ENCODE measurements around the gene OR1E2. TPM values are rescaled to one million over a fixed set of nuclear protein-coding genes. Genes with fewer than 3 reads are reported as not detected.

Gene OR1E2
- total RNA-seq, 1 experiment from 2014 or later = not detected

DNA sequence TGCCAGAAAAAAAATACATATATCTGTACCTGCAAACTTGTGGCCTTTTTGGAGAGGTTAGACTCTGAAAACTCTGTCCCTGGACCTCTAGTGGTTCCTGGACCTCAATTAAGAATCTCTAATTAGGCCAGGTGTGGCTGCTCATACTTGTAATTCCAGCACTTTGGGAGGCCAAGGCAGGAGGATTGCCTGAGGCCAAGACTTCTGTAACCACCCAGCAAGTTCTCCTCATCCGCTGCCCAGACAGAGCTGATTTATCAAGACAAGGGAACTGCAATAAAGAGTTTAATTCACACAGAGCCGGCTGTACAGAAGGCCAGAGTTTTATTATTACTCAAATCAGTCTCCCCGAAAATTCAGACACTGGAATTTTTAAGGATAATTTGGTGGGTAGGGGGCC, 46.3 kb upstream of the OR1E2 start:
- peaks cover 53% of the 10 kb centered on the region for H3K4me1 Mint-ChIP-seq
- no peak overlapping the region for H3K4me3 Mint-ChIP-seq
- H3K27ac Mint-ChIP-seq = no peak overlapping the region
- ATAC-seq (no peak), DNase-seq (ENCODE audit: low spot score) (no peak)
- H3K9me3 Mint-ChIP-seq = no peaks in the 10 kb centered on the region
- ChIA-PET CTCF (no interaction called here), POLR2A (no interaction called here)
- no peaks in the 10 kb centered on the region for H3K36me3 Mint-ChIP-seq
- TF ChIP-seq ZNF263 (CRISPR knock-in tag; IDR thresholded peaks at IDR 0.05; ENCODE audit: low read depth) = no peak
- no peaks in the 10 kb centered on the region for H3K27me3 Mint-ChIP-seq (ENCODE audit: low read depth)

DNA sequence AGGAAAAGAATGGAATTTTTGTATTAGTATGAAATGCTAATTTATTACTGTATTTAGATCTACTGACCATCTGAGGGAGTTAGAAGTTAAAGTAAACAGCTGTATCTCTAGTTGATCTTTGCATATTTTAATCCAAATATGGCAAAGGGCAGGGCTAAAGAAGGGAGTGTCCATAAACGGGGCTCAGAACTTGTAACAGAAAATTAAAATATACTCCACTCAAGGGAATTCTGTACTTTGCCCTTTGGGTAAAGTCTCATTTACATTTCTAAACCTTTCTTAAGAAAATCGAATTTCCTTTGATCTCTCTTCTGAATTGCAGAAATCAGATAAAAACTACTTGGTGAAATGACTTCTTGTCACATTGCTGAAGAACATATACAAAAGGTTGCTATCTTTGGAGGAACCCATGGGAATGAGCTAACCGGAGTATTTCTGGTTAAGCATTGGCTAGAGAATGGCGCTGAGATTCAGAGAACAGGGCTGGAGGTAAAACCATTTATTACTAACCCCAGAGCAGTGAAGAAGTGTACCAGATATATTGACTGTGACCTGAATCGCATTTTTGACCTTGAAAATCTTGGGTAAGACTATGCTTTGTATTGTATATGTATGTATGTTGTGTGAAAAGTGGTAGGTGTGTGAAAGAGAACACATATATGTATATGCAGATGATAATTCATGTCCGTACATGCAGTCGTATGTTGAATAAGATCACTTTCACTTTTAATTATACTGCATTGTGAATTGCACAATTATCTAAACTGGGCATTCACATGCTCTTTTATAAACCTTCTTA, 42.4 kb upstream of the OR1E2 start, which contains the start of gene ASPA:
Gene ASPA (plus strand): TSS at position 186 of the 799 bp plus-strand sequence. CDS start 163 bp downstream, at position 349.
- TF ChIP-seq, protein P1, sequence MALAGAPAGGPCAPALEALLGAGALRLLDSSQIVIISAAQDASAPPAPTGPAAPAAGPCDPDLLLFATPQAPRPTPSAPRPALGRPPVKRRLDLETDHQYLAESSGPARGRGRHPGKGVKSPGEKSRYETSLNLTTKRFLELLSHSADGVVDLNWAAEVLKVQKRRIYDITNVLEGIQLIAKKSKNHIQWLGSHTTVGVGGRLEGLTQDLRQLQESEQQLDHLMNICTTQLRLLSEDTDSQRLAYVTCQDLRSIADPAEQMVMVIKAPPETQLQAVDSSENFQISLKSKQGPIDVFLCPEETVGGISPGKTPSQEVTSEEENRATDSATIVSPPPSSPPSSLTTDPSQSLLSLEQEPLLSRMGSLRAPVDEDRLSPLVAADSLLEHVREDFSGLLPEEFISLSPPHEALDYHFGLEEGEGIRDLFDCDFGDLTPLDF (CRISPR knock-in tag; IDR thresholded peaks at IDR 0.05) = no peak
- no peak for TF ChIP-seq RORB (CRISPR knock-in tag; IDR thresholded peaks at IDR 0.05)
- TF ChIP-seq, protein P2, sequence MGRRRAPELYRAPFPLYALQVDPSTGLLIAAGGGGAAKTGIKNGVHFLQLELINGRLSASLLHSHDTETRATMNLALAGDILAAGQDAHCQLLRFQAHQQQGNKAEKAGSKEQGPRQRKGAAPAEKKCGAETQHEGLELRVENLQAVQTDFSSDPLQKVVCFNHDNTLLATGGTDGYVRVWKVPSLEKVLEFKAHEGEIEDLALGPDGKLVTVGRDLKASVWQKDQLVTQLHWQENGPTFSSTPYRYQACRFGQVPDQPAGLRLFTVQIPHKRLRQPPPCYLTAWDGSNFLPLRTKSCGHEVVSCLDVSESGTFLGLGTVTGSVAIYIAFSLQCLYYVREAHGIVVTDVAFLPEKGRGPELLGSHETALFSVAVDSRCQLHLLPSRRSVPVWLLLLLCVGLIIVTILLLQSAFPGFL (CRISPR knock-in tag; IDR thresholded peaks at IDR 0.05; ENCODE audit: borderline replicate concordance) = no peak
- TF ChIP-seq, protein P3, sequence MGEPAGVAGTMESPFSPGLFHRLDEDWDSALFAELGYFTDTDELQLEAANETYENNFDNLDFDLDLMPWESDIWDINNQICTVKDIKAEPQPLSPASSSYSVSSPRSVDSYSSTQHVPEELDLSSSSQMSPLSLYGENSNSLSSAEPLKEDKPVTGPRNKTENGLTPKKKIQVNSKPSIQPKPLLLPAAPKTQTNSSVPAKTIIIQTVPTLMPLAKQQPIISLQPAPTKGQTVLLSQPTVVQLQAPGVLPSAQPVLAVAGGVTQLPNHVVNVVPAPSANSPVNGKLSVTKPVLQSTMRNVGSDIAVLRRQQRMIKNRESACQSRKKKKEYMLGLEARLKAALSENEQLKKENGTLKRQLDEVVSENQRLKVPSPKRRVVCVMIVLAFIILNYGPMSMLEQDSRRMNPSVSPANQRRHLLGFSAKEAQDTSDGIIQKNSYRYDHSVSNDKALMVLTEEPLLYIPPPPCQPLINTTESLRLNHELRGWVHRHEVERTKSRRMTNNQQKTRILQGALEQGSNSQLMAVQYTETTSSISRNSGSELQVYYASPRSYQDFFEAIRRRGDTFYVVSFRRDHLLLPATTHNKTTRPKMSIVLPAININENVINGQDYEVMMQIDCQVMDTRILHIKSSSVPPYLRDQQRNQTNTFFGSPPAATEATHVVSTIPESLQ (CRISPR knock-in tag; IDR thresholded peaks at IDR 0.05) = no peak
- TF ChIP-seq ELF4 (CRISPR knock-in tag; IDR thresholded peaks at IDR 0.05; ENCODE audit: low read depth) = no peak
- TF ChIP-seq, protein P4, sequence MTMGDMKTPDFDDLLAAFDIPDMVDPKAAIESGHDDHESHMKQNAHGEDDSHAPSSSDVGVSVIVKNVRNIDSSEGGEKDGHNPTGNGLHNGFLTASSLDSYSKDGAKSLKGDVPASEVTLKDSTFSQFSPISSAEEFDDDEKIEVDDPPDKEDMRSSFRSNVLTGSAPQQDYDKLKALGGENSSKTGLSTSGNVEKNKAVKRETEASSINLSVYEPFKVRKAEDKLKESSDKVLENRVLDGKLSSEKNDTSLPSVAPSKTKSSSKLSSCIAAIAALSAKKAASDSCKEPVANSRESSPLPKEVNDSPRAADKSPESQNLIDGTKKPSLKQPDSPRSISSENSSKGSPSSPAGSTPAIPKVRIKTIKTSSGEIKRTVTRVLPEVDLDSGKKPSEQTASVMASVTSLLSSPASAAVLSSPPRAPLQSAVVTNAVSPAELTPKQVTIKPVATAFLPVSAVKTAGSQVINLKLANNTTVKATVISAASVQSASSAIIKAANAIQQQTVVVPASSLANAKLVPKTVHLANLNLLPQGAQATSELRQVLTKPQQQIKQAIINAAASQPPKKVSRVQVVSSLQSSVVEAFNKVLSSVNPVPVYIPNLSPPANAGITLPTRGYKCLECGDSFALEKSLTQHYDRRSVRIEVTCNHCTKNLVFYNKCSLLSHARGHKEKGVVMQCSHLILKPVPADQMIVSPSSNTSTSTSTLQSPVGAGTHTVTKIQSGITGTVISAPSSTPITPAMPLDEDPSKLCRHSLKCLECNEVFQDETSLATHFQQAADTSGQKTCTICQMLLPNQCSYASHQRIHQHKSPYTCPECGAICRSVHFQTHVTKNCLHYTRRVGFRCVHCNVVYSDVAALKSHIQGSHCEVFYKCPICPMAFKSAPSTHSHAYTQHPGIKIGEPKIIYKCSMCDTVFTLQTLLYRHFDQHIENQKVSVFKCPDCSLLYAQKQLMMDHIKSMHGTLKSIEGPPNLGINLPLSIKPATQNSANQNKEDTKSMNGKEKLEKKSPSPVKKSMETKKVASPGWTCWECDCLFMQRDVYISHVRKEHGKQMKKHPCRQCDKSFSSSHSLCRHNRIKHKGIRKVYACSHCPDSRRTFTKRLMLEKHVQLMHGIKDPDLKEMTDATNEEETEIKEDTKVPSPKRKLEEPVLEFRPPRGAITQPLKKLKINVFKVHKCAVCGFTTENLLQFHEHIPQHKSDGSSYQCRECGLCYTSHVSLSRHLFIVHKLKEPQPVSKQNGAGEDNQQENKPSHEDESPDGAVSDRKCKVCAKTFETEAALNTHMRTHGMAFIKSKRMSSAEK (CRISPR knock-in tag; IDR thresholded peaks at IDR 0.05; ENCODE audit: borderline replicate concordance) = no peak
- no peak for ATAC-seq
- H3K27me3 Mint-ChIP-seq (ENCODE audit: low read depth) = no peaks in the 10 kb centered on the region
- POLR2A ChIA-PET = no interaction called here
- H3K27ac Mint-ChIP-seq = no peak within 1 kb of the TSS; the same call in 1 of the 2 replicates
- H3K9me3 Mint-ChIP-seq = no peaks in the 10 kb centered on the region
- CTCF ChIA-PET = no interaction called here
- peaks cover 23% of the 10 kb centered on the region for H3K4me1 Mint-ChIP-seq
- H3K36me3 Mint-ChIP-seq = no peaks in the 10 kb centered on the region
- no peak for DNase-seq (ENCODE audit: low spot score)
- no peak within 1 kb of the TSS for H3K4me3 Mint-ChIP-seq

DNA sequence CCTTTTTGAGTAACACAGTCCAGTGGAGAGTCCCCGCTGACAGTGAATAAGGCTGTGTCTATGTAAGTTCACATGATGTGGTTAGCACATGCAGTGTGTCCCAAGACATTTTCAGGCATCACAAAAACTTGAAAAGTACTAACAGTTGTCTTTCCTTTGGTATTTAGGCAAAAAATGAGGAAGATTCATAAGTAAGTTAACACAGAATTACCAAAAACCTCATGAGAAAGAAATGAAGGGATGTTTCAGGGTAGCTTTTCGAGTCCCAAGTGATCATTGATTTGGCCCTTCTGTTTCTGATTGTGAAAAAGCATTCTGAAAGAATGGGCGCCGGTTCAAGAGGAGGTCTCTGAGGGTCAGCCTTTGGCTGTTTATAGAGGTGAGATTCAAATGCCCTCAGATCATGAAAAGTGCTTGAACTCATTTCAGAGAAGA, 41.6 kb upstream of the OR1E2 start:
- Mint-ChIP-seq H3K27me3 (ENCODE audit: low read depth) (no peaks in the 10 kb centered on the region), H3K27ac (no peak overlapping the region; the same call in 1 of the 2 replicates), H3K9me3 (no peaks in the 10 kb centered on the region), H3K4me1 (peaks cover 17% of the 10 kb centered on the region), H3K4me3 (no peak overlapping the region), H3K36me3 (no peaks in the 10 kb centered on the region)
- DNase-seq (ENCODE audit: low spot score) (no peak), ATAC-seq (no peak)
- POLR2A ChIA-PET = no interaction called here
- CTCF ChIA-PET = no interaction called here
- TF ChIP-seq, protein P1 (CRISPR knock-in tag; IDR thresholded peaks at IDR 0.05) = no peak
- TF ChIP-seq, protein P5, sequence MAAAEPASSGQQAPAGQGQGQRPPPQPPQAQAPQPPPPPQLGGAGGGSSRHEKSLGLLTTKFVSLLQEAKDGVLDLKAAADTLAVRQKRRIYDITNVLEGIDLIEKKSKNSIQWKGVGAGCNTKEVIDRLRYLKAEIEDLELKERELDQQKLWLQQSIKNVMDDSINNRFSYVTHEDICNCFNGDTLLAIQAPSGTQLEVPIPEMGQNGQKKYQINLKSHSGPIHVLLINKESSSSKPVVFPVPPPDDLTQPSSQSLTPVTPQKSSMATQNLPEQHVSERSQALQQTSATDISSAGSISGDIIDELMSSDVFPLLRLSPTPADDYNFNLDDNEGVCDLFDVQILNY (CRISPR knock-in tag; IDR thresholded peaks at IDR 0.05) = no peak
- no peak for TF ChIP-seq IRF2 (CRISPR knock-in tag; IDR thresholded peaks at IDR 0.05; ENCODE audit: borderline replicate concordance, low read depth)
